NB4 (cell line): Measurements from ENCODE around the gene CTDSPL.

Experiments
- DNase-seq: peaks from one replicate; pipeline ENCODE4 v3.0.0; 2010; ENCODE audit warnings: low read depth
- H3K4me3 ChIP-seq: one replicate; pipeline ENCODE4 v1.5.1; 2011; ENCODE audit warnings: mild to moderate bottlenecking, low read depth, low read length, moderate library complexity
- CTCF ChIP-seq: IDR thresholded peaks from one replicate; pipeline ENCODE4 v1.5.1; 2012; ENCODE audit warnings: low read depth, low read length
- MYC ChIP-seq: IDR thresholded peaks from 2 replicates; pipeline ENCODE4 v1.6.1; 2011; ENCODE audit warnings: low read depth, low read length
- POLR2A ChIP-seq: IDR thresholded peaks from 2 replicates; pipeline ENCODE4 v1.6.1; 2011; ENCODE audit warnings: mild to moderate bottlenecking; ENCODE audit not compliant: insufficient read length; ENCODE audit errors: extremely low read depth
- TF ChIP-seq, protein P1 (sequence below): IDR thresholded peaks from 2 replicates; pipeline ENCODE4 v1.6.1; 2011; ENCODE audit warnings: low read depth, low read length

The CTDSPL gene

GRCh38 chr3:37994639-37994972 is 132.9 kb downstream of the CTDSPL start:
- peak overlapping the region; percentile 72 for H3K4me3 ChIP-seq
- TF ChIP-seq CTCF (no peak), POLR2A (no peak), MYC (no peak)
- TF ChIP-seq, protein P1, sequence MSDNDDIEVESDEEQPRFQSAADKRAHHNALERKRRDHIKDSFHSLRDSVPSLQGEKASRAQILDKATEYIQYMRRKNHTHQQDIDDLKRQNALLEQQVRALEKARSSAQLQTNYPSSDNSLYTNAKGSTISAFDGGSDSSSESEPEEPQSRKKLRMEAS: no peak
- no peak for DNase-seq

GRCh38 chr3:37995652-37996641 is 134.3 kb downstream of the CTDSPL start:
- DNase-seq: no peak
- TF ChIP-seq, protein P1: no peak
- TF ChIP-seq MYC (no peak), CTCF (no peak), POLR2A (no peak)
- peak overlapping the region; percentile 72 for H3K4me3 ChIP-seq

- H3K4me3 ChIP-seq: no peak overlapping the region
- peak; percentile 82 for DNase-seq
- TF ChIP-seq CTCF (peak; percentile 87), POLR2A (no peak), MYC (peak; percentile 97)
- TF ChIP-seq, protein P1: peak; percentile 99
Measured at GRCh38 chr3:37996785-37997301, 135.2 kb downstream of the CTDSPL start.

DNA sequence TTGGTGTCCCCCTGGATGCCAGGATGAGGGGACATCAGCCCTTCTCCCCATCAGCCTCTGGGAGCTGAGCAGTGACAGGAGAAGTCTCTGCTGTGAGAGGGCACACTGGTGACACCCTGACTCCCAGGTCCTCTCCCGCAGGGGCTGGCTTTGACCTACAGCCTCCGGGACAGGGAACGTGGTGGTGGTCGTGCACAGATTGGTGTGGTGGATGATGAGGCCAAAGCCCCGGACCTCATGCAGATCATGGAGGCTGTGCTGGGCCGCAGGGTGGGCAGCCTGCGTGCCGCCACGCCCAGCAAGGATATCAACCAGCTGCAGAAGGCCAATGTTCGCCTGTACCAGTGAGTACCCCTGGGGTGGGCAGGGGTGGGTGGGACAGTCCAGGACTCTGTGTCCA is 135.7 kb downstream of the CTDSPL start:
- no peak overlapping the region for H3K4me3 ChIP-seq
- TF ChIP-seq, protein P1: no peak
- TF ChIP-seq CTCF: no peak
- no peak for TF ChIP-seq POLR2A
- TF ChIP-seq MYC: no peak
- no peak for DNase-seq

DNA sequence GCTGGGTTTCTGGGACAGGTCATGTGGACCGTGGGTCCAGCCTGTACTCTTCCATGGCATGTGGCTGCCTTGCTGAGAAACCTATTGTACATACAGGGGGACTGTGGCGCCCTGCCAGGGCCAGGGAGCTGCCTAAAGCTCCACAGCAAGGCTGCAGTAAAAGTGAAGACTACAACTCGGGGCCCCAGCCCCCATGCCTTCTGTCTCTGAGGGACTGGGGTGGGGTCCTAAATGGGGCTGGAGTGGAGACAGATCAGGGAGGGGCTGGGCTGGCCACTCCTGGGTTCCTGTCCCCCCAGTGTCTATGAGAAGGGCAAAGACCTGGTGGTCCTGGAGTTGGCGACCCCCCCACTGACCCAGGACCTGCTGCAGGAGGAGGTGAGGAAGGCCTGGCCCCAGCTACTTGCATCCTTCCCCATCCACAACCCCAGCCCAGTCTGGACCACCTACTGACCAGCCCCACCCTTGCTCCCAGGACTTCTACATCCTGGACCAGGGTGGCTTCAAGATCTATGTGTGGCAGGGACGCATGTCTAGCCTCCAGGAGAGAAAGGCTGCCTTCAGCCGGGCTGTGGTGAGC is 136.2 kb downstream of the CTDSPL start:
- no peak overlapping the region for H3K4me3 ChIP-seq
- DNase-seq: no peak
- TF ChIP-seq MYC (no peak), POLR2A (no peak), CTCF (no peak)
- TF ChIP-seq, protein P1: no peak
